OCI-LY1 (cell line): ENCODE measurements around the gene HYAL2.

Experiments
- H2AFZ ChIP-seq: fragments of 200-600 bp; sonication (generic), shearing (Covaris generic); 2 replicates; pipeline ENCODE4 v1.6.0; 2014; ENCODE audit warnings: antibody characterized with exemption, mild to moderate bottlenecking, low read length
- H3F3A ChIP-seq: fragments of 200-600 bp; sonication (generic), shearing (Covaris generic); 2 replicates; pipeline ENCODE4 v1.6.0; 2014; ENCODE audit warnings: mild to moderate bottlenecking, antibody characterized with exemption, low read length, moderate library complexity; ENCODE audit not compliant: insufficient read depth
- H3K27ac ChIP-seq: fragments of 200-600 bp; sonication (generic); 2 replicates; pipeline ENCODE4 v1.5.1; 2014; ENCODE audit warnings: low read length, mixed run types, mild to moderate bottlenecking, low read depth; ENCODE audit not compliant: poor library complexity, severe bottlenecking
- H3K27me3 ChIP-seq: fragments of 200-600 bp; sonication (generic); 2 replicates; pipeline ENCODE4 v1.6.0; 2014; ENCODE audit warnings: antibody characterized with exemption, mild to moderate bottlenecking, low read length, moderate library complexity; ENCODE audit not compliant: insufficient read depth
- H3K36me3 ChIP-seq: fragments of 200-600 bp; sonication (generic); 2 replicates; pipeline ENCODE4 v1.6.1; 2014; ENCODE audit warnings: mild to moderate bottlenecking, antibody characterized with exemption, low read length, moderate library complexity, mixed read lengths; ENCODE audit not compliant: insufficient read depth
- H3K4me1 ChIP-seq: fragments of 200-600 bp; sonication (generic); 2 replicates; pipeline ENCODE4 v1.5.1; 2014; ENCODE audit warnings: mild to moderate bottlenecking, low read length, moderate library complexity; ENCODE audit not compliant: insufficient read depth, severe bottlenecking
- H3K4me2 ChIP-seq: fragments of 200-600 bp; sonication (generic), shearing (Covaris generic); 2 replicates; pipeline ENCODE4 v1.6.1; 2014; ENCODE audit warnings: low read length
- H3K4me3 ChIP-seq: fragments of 200-600 bp; sonication (generic); 2 replicates; pipeline ENCODE4 v1.5.1; 2014; ENCODE audit warnings: low read length, low read depth, mild to moderate bottlenecking, mixed read lengths; ENCODE audit not compliant: poor library complexity, severe bottlenecking
- H3K79me2 ChIP-seq: fragments of 200-600 bp; shearing (Covaris generic); 2 replicates; pipeline ENCODE4 v1.6.1; 2016; ENCODE audit warnings: mixed run types, low read length, mixed read lengths; ENCODE audit not compliant: insufficient read depth
- H3K9ac ChIP-seq: fragments of 200-600 bp; sonication (generic), shearing (Covaris generic); 2 replicates; pipeline ENCODE4 v1.6.1; 2014; ENCODE audit warnings: mild to moderate bottlenecking, low read length, mixed read lengths
- H3K9me2 ChIP-seq: fragments of 200-600 bp; sonication (generic), shearing (Covaris generic); 2 replicates; pipeline ENCODE4 v1.6.1; 2014; ENCODE audit warnings: low read depth, mild to moderate bottlenecking, low read length, mixed read lengths
- H3K9me3 ChIP-seq: fragments of 200-600 bp; shearing (Covaris generic); 2 replicates; pipeline ENCODE4 v1.6.1; 2014; ENCODE audit warnings: low read length, mixed read lengths
- H4K20me1 ChIP-seq: fragments of 200-600 bp; sonication (generic), shearing (Covaris generic); 2 replicates; pipeline ENCODE4 v1.6.0; 2016; ENCODE audit warnings: mild to moderate bottlenecking, low read length; ENCODE audit not compliant: insufficient read depth
- EZH2 ChIP-seq: fragments of 200-600 bp; sonication (generic), shearing (Covaris generic); IDR thresholded peaks from 2 replicates; pipeline ENCODE4 v1.8.0; 2017; ENCODE audit warnings: borderline replicate concordance, mixed run types, mild to moderate bottlenecking, antibody characterized with exemption, low read length, moderate library complexity, mixed read lengths
- TF ChIP-seq, protein P1 (sequence below): fragments of 200-600 bp; sonication (generic), shearing (Covaris generic); IDR thresholded peaks from 2 replicates; pipeline ENCODE4 v1.5.1; 2017; ENCODE audit warnings: mild to moderate bottlenecking, antibody characterized with exemption, low read length, moderate library complexity, mixed read lengths

The HYAL2 gene

DNA sequence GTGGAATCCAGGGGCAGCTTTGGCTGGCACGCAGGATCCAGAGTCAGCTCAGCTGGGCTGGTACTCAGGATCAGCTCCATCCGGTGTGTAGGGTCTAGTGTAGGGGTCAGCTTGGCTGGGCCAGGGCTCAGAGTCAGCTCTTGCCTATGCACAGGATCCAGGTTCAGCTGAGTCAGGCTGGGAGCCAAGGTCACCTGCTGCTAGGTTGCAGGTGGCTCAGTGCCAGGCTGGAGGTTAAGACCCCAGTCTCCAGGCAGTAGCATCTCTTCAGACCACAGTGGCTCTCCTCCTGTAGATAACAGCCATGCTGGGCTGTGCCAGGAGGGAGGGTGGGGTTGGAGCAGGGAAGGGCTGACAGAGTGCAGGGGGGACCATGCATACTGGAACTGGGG is 25.2 kb downstream of the HYAL2 start:
- Histone ChIP-seq H3K27ac (no peak overlapping the region), H3K9me3 (no peaks in the 10 kb centered on the region), H3K79me2 (no peaks in the 10 kb centered on the region), H3K4me1 (peaks cover 28% of the 10 kb centered on the region), H3K4me2 (no peak overlapping the region), H3F3A (no peaks in the 10 kb centered on the region), H4K20me1 (no peaks in the 10 kb centered on the region), H3K9ac (no peak overlapping the region), H3K4me3 (no peak overlapping the region), H3K36me3 (no peaks in the 10 kb centered on the region), H3K27me3 (no peaks in the 10 kb centered on the region), H3K9me2 (no peaks in the 10 kb centered on the region), H2AFZ (no peak overlapping the region)
- TF ChIP-seq, protein P1, sequence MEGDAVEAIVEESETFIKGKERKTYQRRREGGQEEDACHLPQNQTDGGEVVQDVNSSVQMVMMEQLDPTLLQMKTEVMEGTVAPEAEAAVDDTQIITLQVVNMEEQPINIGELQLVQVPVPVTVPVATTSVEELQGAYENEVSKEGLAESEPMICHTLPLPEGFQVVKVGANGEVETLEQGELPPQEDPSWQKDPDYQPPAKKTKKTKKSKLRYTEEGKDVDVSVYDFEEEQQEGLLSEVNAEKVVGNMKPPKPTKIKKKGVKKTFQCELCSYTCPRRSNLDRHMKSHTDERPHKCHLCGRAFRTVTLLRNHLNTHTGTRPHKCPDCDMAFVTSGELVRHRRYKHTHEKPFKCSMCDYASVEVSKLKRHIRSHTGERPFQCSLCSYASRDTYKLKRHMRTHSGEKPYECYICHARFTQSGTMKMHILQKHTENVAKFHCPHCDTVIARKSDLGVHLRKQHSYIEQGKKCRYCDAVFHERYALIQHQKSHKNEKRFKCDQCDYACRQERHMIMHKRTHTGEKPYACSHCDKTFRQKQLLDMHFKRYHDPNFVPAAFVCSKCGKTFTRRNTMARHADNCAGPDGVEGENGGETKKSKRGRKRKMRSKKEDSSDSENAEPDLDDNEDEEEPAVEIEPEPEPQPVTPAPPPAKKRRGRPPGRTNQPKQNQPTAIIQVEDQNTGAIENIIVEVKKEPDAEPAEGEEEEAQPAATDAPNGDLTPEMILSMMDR, result no peak
- no peak for TF ChIP-seq EZH2

- Histone ChIP-seq H3K79me2 (peaks cover 2% of the 10 kb centered on the region), H3K27ac (no peak overlapping the region), H3K9me2 (no peaks in the 10 kb centered on the region), H3K4me3 (no peak overlapping the region), H3K4me2 (no peak overlapping the region), H3K9ac (no peak overlapping the region), H3K9me3 (no peaks in the 10 kb centered on the region), H3K36me3 (no peaks in the 10 kb centered on the region; the same call in 1 of the 2 replicates), H2AFZ (no peak overlapping the region), H3F3A (no peaks in the 10 kb centered on the region), H3K4me1 (peaks cover 28% of the 10 kb centered on the region), H3K27me3 (no peaks in the 10 kb centered on the region), H4K20me1 (no peaks in the 10 kb centered on the region)
- TF ChIP-seq, protein P1, result no peak
- no peak for TF ChIP-seq EZH2
These were observed 25.7 kb downstream of the HYAL2 start for GRCh38 chr3:50296721-50297383.

DNA sequence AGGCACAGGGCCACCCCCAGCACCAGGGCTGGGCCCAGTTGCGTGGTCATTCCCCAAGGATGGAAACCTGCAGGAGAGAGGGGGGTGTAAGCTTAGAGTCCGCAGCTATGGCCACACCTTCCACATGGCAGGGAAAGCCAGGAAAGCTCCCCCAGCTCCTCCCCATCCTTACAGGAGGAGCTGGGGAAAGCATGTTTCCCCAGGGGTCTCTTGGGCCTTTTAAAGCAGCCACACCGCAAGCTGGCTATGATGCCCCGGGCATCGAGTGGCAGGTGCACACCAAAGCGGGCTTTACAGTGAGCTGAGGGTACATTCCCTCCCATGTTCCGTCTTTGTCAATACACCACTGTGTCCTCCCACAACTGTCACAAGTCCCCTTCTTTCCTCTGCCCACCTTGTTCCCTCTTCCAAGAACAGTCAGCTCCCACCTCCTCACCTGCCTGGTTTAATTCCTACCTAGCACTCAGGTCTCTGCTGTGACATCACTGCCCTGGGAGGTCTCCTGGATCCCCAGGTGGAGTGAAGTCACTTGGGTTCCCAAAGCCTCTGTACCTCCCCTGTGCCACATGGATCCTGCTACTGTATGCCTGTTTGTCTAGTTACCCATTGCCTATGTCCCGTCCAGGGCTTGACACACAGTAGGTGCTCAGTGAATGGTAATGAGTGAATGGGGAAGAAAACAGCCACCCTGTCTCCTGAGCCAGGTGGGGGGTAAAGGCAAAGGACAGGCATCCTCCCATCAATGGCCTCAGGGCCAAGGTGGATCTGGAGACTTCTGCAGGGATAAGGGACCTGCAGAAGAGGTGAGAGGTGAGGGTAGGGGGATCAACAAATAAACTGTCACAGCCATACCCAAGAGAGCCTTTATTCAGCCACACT is 26.8 kb downstream of the HYAL2 start:
- TF ChIP-seq, protein P1, result no peak
- TF ChIP-seq EZH2, result no peak
- H3K4me3 ChIP-seq, result no peak overlapping the region
- peaks cover 34% of the 10 kb centered on the region for H3K4me1 ChIP-seq
- H4K20me1 ChIP-seq, result no peaks in the 10 kb centered on the region
- no peak overlapping the region for H3K9ac ChIP-seq
- H3K4me2 ChIP-seq, result no peak overlapping the region
- no peaks in the 10 kb centered on the region for H3K9me2 ChIP-seq
- peaks cover 10% of the 10 kb centered on the region for H3K79me2 ChIP-seq
- no peak overlapping the region for H2AFZ ChIP-seq
- H3K27me3 ChIP-seq, result no peaks in the 10 kb centered on the region
- no peaks in the 10 kb centered on the region for H3K9me3 ChIP-seq
- H3K36me3 ChIP-seq, result no peaks in the 10 kb centered on the region; the same call in 1 of the 2 replicates
- no peak overlapping the region for H3K27ac ChIP-seq
- no peaks in the 10 kb centered on the region for H3F3A ChIP-seq
